ENCODE measurements around the gene CEP164.
"Not testable (repeated sequence)": the region's sequence is repeated elsewhere in the genome, so short reads cannot be mapped to it uniquely, and the experiment has no call there.

Gene CEP164

DNA sequence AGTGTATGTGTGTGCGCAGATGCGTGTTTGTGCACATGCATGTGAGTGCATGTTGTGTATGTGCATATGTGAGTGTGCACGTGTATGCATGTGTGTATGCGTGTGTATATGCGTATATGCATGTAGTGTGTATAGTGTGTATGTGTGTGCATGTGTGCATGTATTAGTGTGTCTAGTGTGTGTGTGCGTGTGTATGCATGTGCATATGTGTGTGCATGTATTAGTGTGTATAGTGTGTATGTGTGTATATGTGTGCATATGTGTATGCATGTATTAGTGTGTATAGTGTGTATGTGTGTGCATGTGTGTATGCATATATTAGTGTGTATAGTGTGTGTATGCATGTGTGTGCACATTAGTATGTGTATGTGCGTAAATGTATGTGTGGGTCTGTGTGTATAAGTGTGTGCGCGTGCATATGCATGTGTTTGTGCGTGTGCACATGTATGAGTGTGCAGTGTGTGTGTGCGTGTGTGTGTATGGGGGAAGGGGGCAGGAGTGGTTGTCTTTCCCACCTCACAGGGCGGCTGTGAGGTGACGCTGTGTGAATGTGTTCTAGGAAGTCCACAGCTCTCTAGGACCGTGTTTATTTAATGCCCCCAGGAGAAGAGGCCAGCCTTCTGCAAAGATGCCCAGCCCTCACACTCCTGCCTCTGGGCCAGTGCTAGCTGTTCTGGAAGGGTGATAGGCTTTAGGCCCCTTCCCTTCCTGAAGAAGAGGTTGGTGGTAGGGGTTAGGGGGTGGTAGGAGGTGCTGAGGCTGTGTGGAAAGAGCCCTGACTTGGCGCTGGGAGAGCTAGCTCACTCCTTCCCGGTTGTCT, 114.6 kb downstream of the CEP164 start:
- DNase-seq (ENCODE audit: low spot score), result no peak

DNA sequence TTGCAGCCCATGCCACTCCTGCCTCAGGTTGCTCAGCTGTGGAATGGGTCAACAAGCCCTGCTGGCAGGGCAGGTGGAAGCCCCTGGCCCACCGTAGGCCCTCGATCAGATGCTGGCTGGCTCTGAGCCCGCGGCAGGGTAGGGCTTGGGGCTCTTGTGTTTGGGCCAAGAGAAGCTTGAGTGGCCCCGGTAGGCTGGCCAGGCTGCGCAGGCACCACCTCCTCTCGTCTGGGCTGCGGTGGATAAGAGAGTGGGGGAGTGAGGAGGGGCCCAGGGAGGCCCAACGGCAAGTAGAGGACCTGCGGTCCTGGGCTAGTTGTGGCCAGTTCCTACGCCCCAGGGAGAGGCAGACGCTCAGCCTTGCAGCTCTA, 115.2 kb downstream of the CEP164 start:
- DNase-seq (ENCODE audit: low spot score), result no peak

GRCh38 chr11:117443266-117444186, 115.9 kb downstream of the CEP164 start:
- DNase-seq (ENCODE audit: low spot score), result peak; percentile 80

DNA sequence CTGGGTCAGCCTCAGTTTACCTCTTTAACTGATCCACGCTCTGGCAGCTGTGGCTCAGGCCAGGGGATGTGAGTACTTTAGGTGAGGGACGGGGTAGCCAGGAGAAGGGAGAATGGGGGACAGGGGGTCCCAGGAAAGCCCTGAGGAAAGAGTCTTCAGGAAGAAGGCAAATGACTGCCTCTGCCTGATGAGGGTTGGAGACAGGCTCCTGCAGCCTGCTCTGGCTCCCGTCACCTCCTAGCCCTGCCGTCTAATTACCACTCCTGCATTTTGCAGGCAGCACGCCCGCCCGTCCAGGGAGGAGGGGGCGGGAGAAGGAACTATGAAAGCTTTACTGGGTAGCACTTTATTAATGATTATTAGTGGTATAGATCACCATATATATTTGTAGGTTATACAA, 116.6 kb downstream of the CEP164 start:
- no peak for DNase-seq (ENCODE audit: low spot score)

DNA sequence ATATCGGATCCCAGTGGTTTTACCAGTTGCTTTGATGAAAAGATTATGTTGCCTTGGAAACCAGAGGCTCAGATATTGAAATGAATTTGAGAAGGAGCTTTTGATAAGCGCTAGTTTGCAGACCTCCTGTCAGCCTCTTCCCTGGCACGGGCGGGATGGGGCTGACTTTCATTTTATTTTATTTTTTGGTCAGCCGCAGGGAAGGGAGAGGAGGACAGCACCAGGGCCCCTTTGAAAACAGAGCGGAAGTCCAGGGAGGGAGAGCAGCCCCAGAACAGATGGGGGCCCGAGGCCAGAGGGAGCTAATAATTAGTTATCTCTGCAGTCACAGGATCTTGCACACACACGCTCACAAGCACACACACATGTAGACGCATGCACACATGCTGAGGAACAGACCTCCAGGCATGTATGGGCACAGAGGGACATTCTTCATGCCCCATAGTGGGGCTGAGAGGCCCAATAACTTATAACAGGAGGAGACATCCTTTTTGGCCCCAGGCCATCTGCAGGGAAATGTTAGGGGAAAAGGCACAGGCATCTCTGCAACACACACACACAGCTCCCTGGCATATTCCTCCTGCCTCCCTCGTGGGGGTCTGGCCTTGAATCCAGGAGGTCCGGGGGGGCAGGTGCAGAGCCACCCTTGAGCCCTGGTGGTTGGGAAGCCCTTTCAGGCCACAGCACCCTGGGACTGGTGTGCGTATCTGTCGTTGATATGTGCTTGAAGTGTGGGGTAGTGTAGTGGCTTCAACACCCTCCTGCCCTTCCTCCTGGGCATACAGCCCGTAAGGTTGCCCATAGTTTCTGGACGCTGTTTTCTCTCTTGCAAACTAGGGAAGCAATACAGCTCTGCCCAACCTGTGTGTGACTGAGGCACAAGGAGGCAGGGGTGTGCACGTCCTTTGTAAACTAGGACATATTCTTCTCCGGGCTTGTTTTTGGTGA, 117.3 kb downstream of the CEP164 start:
- no peak for DNase-seq (ENCODE audit: low spot score)

GRCh38 chr11:117449111-117449693, 121.5 kb downstream of the CEP164 start:
- DNase-seq (ENCODE audit: low spot score), result no peak

GRCh38 chr11:117453886-117454563, 126.4 kb downstream of the CEP164 start:
- DNase-seq (ENCODE audit: low spot score), result no peak

DNA sequence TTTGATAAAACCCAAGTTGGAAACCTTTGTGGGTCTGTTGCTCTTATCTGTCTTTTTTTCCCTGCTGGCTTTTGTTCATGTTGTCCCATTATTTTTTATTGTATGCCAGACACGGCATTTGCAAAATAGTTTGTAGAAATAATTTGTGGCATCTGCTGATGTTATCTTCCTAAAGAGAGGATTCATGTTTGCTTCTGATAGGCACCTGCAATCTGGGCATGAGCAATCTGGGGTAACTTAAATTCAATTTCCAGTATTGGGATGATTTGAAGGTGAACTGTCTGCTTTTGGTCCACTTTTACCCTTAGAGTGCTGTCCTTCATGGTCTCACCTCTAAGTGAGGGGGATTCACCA, 126.9 kb downstream of the CEP164 start:
- DNase-seq (ENCODE audit: low spot score), result no peak

DNA sequence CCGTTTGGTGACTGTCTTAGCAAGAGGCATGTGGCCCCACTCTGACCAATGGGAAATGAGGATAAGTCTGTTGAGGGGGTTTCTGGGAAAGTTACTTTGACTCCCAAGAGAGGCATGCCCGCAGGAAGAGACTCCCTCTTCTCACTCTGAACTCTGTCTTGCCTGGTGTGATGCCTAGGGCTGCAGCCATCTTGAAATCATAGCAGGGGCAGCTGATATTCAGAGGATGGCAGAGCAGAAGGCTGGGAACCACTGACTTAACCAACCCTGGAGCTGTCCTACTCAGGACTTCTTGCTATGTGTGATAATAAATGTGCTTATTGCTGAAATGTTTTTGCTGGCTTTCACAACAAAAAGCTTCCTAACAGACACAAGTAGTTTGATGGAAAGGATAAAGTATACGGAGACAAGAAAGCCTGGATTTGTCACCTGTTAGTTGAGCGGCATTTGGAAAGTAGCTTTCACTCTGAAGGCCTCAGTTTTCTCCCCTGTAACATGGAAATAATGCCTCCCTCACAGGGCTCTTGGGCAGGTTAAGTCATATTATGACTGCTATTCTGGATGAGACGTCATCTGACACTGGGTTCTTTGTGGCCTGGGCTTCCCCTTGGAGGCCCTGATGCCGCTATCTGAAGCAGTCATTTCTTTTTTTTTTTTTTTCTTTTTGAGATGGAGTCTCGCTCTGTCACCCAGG, 128.5 kb downstream of the CEP164 start:
- DNase-seq (ENCODE audit: low spot score), result no peak

DNA sequence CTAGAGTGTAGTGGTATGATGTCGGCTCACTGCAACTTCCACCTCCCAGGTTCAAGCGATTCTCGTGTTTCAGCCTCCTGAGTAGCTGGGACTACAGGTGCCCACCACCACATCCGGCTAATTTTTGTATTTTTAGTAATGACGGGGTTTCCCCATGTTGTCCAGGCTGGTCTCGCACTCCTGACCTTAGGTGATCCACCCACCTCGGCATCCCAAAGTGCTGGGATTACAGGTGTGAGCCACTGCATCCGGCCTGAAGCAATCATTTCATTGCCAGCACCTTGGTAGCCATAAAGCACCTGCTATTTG, 129.0 kb downstream of the CEP164 start:
- not testable (repeated sequence) for DNase-seq (ENCODE audit: low spot score)

- no peak for DNase-seq (ENCODE audit: low spot score)
Observed at GRCh38 chr11:117457031-117457785, 129.6 kb downstream of the CEP164 start.

- no peak for DNase-seq (ENCODE audit: low spot score)
Observed at GRCh38 chr11:117457835-117458234, 130.2 kb downstream of the CEP164 start.

DNA sequence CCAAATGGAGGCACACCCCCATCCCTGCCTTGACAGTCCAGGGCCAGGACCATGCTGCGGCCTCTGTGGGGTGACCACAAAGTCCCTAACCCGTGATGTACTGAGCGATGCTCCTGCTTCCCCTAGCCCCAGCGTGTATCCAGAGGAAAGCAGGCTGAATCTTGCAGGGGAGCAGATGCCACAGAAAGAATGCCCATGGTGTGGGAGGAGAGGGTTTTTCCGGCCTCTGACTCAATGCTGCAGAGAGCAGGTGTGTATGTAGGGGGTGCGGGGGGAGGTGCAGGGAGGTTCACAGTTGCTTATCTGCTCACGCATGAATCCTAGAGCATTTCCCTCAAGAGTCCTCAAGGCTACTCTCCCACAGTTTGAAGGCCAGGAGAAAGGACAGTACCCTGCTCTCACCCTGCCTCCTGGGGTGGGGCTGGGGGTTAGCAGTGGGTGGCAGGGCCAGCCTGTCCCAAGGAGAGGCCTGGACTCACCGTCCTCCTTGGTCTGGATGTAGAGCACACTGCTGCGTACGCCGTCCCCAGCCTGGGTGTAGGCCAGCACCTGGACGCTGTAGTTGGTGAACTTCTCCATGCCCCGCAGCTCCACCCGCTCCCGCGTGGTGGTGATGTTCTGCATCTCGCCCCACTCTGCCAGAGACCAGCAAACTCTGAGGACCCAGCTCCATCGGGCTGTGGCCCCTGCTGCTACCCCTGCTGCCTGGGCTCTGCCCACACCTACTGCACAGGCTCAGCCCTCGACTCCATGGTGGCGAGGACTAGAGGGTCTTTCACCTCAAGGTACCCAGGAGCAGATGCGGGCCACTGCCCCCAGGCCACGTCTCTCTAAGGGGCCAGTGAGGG, 130.8 kb downstream of the CEP164 start:
- no peak for DNase-seq (ENCODE audit: low spot score)

- DNase-seq (ENCODE audit: low spot score), result no peak
Observed at GRCh38 chr11:117459123-117459978, 131.7 kb downstream of the CEP164 start.

GRCh38 chr11:117459979-117460300, 132.3 kb downstream of the CEP164 start:
- DNase-seq (ENCODE audit: low spot score), result no peak

GRCh38 chr11:117461396-117462182, 133.9 kb downstream of the CEP164 start:
- DNase-seq (ENCODE audit: low spot score), result no peak

DNA sequence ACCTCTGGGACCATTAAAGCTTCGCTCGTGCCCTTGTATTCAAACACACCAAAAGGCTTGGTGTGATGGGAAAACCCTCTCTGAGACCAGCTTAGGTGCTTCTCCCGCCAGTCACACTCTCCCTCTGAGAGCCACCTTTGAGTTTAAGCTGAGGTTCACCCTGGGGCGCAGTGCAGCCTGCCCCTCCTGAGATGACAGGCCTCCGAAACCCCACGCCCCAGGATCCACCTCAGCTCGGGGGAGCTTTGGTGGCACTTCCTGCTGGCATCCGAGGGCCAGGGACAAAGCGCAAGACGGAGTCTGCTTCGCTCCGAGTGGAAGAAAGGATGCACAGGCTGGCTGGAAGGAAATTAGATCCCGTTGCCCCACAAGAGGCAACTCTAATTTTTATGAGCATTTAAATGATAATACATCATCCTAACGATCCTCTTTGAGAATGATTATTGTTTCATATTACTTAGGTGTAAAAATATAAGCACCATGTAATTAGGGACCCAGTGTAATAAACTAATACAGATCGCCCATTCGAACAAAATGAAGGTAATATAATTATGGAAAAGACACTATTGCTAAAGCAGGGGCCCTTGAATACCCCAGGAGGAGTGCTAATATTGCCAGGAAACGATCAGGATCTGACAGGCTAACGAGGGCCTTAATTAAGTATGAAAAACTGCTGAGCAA, 134.7 kb downstream of the CEP164 start:
- DNase-seq (ENCODE audit: low spot score), result no peak
